Astrocyte (in vitro differentiated cells and primary cell): ENCODE measurements around the gene SH3BP4. TPM values are rescaled to one million over a fixed set of nuclear protein-coding genes. Genes with fewer than 3 reads are reported as not detected.

Source experiments
- DNase-seq: peaks from one replicate; pipeline ENCODE4 v3.0.0-alpha.2; 2010; ENCODE audit warnings: low read depth
- FAIRE-seq: peaks from 2 replicates; lab custom pipeline; 2011; peaks lifted over from hg19 to GRCh38; lab: Jason Lieb, UNC
- H2AFZ ChIP-seq: 2 replicates; pipeline ENCODE4 v1.6.0; 2012; ENCODE audit warnings: low read depth, low read length, inconsistent platforms
- H3K27ac ChIP-seq: 2 replicates; pipeline ENCODE4 v1.5.1; 2011; ENCODE audit warnings: low read depth, low read length, inconsistent platforms
- H3K27me3 ChIP-seq: 2 replicates; pipeline ENCODE4 v1.6.0; 2011; ENCODE audit warnings: low read length, inconsistent platforms; ENCODE audit not compliant: insufficient read depth
- H3K36me3 ChIP-seq: 2 replicates; pipeline ENCODE4 v1.5.1; 2011; ENCODE audit warnings: low read length, inconsistent platforms; ENCODE audit not compliant: insufficient read depth
- H3K4me1 ChIP-seq: 2 replicates; pipeline ENCODE4 v1.5.1; 2011; ENCODE audit warnings: low read length, inconsistent platforms; ENCODE audit not compliant: insufficient read depth
- H3K4me2 ChIP-seq: 2 replicates; pipeline ENCODE4 v1.6.0; 2012; ENCODE audit warnings: low read length, inconsistent platforms
- H3K4me3 ChIP-seq: 2 replicates; pipeline ENCODE4 v1.5.1; 2011; ENCODE audit warnings: low read depth, mild to moderate bottlenecking, low read length, inconsistent platforms; ENCODE audit not compliant: insufficient read depth
- H3K79me2 ChIP-seq: 2 replicates; pipeline ENCODE4 v1.6.0; 2012; ENCODE audit warnings: mild to moderate bottlenecking, low read length, inconsistent platforms; ENCODE audit not compliant: insufficient read depth
- H3K9ac ChIP-seq: 2 replicates; pipeline ENCODE4 v1.6.0; 2012; ENCODE audit warnings: mild to moderate bottlenecking, low read length, inconsistent platforms
- H3K9me3 ChIP-seq: 2 replicates; pipeline ENCODE4 v1.5.1; 2012; ENCODE audit warnings: low read depth, mild to moderate bottlenecking, low read length, inconsistent platforms; ENCODE audit not compliant: insufficient read depth
- H4K20me1 ChIP-seq: 2 replicates; pipeline ENCODE4 v1.6.0; 2012; ENCODE audit warnings: low read length, inconsistent platforms; ENCODE audit not compliant: insufficient read depth
- H3K27ac Mint-ChIP-seq: one replicate; pipeline ENCODE4 v1.8.0; 2021; ENCODE audit warnings: mild to moderate bottlenecking, mixed read lengths; ENCODE audit not compliant: unreplicated experiment
- H3K27me3 Mint-ChIP-seq: one replicate; pipeline ENCODE4 v1.8.0; 2021; ENCODE audit warnings: low read depth, mixed read lengths; ENCODE audit not compliant: unreplicated experiment
- H3K36me3 Mint-ChIP-seq: one replicate; pipeline ENCODE4 v1.8.0; 2021; ENCODE audit warnings: low read depth, mixed read lengths; ENCODE audit not compliant: unreplicated experiment
- H3K4me1 Mint-ChIP-seq: one replicate; pipeline ENCODE4 v1.8.0; 2021; ENCODE audit warnings: low read depth, mixed read lengths; ENCODE audit not compliant: unreplicated experiment
- H3K4me3 Mint-ChIP-seq: one replicate; pipeline ENCODE4 v1.8.0; 2021; ENCODE audit warnings: mild to moderate bottlenecking, moderate library complexity, mixed read lengths; ENCODE audit not compliant: unreplicated experiment
- H3K9me3 Mint-ChIP-seq: one replicate; pipeline ENCODE4 v1.8.0; 2021; ENCODE audit warnings: mild to moderate bottlenecking, mixed read lengths; ENCODE audit not compliant: unreplicated experiment
- CTCF ChIP-seq: IDR thresholded peaks from 2 replicates; pipeline ENCODE4 v1.5.1; 2011; ENCODE audit warnings: low read depth, mild to moderate bottlenecking, inconsistent platforms, low read length, moderate library complexity; ENCODE audit not compliant: insufficient read depth
- EZH2 ChIP-seq: IDR thresholded peaks from 2 replicates; pipeline ENCODE4 v1.6.1; 2012; ENCODE audit warnings: mild to moderate bottlenecking, low read length, inconsistent platforms; ENCODE audit not compliant: insufficient read depth
- total RNA-seq: library from RNA; stranded (reverse); gene quantifications from 2 replicates; pipeline ENCODE4 v1.2.1, GENCODE V29; 2021

The SH3BP4 gene
- total RNA-seq, 1 donor from 2014 or later: 127 TPM

GRCh38 chr2:235032466-235032865 is 80.6 kb downstream of the SH3BP4 start:
- TF ChIP-seq CTCF (no peak), EZH2 (no peak)
- H3K4me3 ChIP-seq: no peak overlapping the region
- FAIRE-seq (no peak), DNase-seq (no peak)
- H3K9me3 Mint-ChIP-seq: no peaks in the 10 kb centered on the region
- peaks cover 98% of the 10 kb centered on the region for H4K20me1 ChIP-seq
- peaks cover 97% of the 10 kb centered on the region for H3K79me2 ChIP-seq
- peaks cover 26% of the 10 kb centered on the region for H3K36me3 ChIP-seq
- H3K27me3 Mint-ChIP-seq: no peaks in the 10 kb centered on the region
- H3K4me2 ChIP-seq: no peak overlapping the region
- H3K27ac ChIP-seq: no peak overlapping the region
- H2AFZ ChIP-seq: no peak overlapping the region
- H3K27me3 ChIP-seq: no peaks in the 10 kb centered on the region
- H3K4me1 ChIP-seq: peaks cover 10% of the 10 kb centered on the region
- H3K9me3 ChIP-seq: no peaks in the 10 kb centered on the region
- no peak overlapping the region for H3K9ac ChIP-seq
- no peak overlapping the region for H3K4me3 Mint-ChIP-seq
- no peak overlapping the region for H3K27ac Mint-ChIP-seq
- peaks cover 51% of the 10 kb centered on the region for H3K4me1 Mint-ChIP-seq
- peaks cover 15% of the 10 kb centered on the region for H3K36me3 Mint-ChIP-seq

GRCh38 chr2:235032949-235033348 is 81.1 kb downstream of the SH3BP4 start:
- Histone ChIP-seq H3K9me3 (no peaks in the 10 kb centered on the region), H3K27ac (no peak overlapping the region), H2AFZ (no peak overlapping the region), H3K4me1 (peaks cover 6% of the 10 kb centered on the region), H3K4me2 (no peak overlapping the region), H3K36me3 (peaks cover 30% of the 10 kb centered on the region), H4K20me1 (peaks cover 98% of the 10 kb centered on the region), H3K9ac (no peak overlapping the region), H3K4me3 (no peak overlapping the region), H3K79me2 (peaks cover 97% of the 10 kb centered on the region), H3K27me3 (no peaks in the 10 kb centered on the region)
- DNase-seq (no peak), FAIRE-seq (no peak)
- H3K4me1 Mint-ChIP-seq: peaks cover 46% of the 10 kb centered on the region
- no peak for TF ChIP-seq EZH2
- no peak for TF ChIP-seq CTCF
- no peaks in the 10 kb centered on the region for H3K9me3 Mint-ChIP-seq
- H3K27me3 Mint-ChIP-seq: no peaks in the 10 kb centered on the region
- H3K4me3 Mint-ChIP-seq: no peak overlapping the region
- H3K27ac Mint-ChIP-seq: no peak overlapping the region
- H3K36me3 Mint-ChIP-seq: peaks cover 18% of the 10 kb centered on the region

- DNase-seq (no peak), FAIRE-seq (no peak)
- H3K4me2 ChIP-seq: no peak overlapping the region
- H3K9ac ChIP-seq: no peak overlapping the region
- Mint-ChIP-seq H3K36me3 (peaks cover 17% of the 10 kb centered on the region), H3K27ac (peak overlapping the region; percentile 49), H3K4me1 (peaks cover 34% of the 10 kb centered on the region), H3K27me3 (no peaks in the 10 kb centered on the region), H3K4me3 (no peak overlapping the region), H3K9me3 (no peaks in the 10 kb centered on the region)
- H3K4me3 ChIP-seq: no peak overlapping the region
- no peaks in the 10 kb centered on the region for H3K4me1 ChIP-seq
- H3K36me3 ChIP-seq: peaks cover 42% of the 10 kb centered on the region
- no peak overlapping the region for H3K27ac ChIP-seq
- H4K20me1 ChIP-seq: peaks cover 94% of the 10 kb centered on the region
- H3K9me3 ChIP-seq: no peaks in the 10 kb centered on the region
- peaks cover 94% of the 10 kb centered on the region for H3K79me2 ChIP-seq
- no peak for TF ChIP-seq EZH2
- no peak for TF ChIP-seq CTCF
- no peaks in the 10 kb centered on the region for H3K27me3 ChIP-seq
- H2AFZ ChIP-seq: no peak overlapping the region
Measured at GRCh38 chr2:235034265-235035118, 82.7 kb downstream of the SH3BP4 start.
